Lung (tissue), 12 donors: ENCODE data around the gene PROX2. TPM values are rescaled to one million over a fixed set of nuclear protein-coding genes. Genes with fewer than 3 reads are reported as not detected.
A peak's percentile ranks its signal among the peaks of the same experiment; 100 is the strongest.

Experiments
- ATAC-seq: fragments of 200-7000 bp; cut with Tn5 transposase; one replicate; pipeline ENCODE4 v1.9.1; 2020; ENCODE audit warnings: moderate number of reproducible peaks; ENCODE audit not compliant: insufficient read depth, low FRiP score
- DNase-seq, 3 donors: peaks; one replicate each; pipeline ENCODE4 v3.0.0-alpha.2; 2013 to 2017
- H3K27ac ChIP-seq, 2 donors: one replicate each; pipeline ENCODE4 v1.5.1; 2013; ENCODE audit warnings: mild to moderate bottlenecking in 2 of 2, moderate library complexity in 2 of 2, control low read depth in 1 of 2, inconsistent platforms in 1 of 2, low read depth in 1 of 2, low read length in 1 of 2
- H3K27me3 ChIP-seq, 3 donors: one replicate each; pipeline ENCODE4 v1.5.1; 2013; ENCODE audit warnings: low read length in 2 of 3; ENCODE audit not compliant: control insufficient read depth in 3 of 3, insufficient read depth in 3 of 3
- H3K36me3 ChIP-seq, 4 donors: one replicate each; pipeline ENCODE4 v1.5.1; 2013; ENCODE audit warnings: low read length in 4 of 4, mild to moderate bottlenecking in 1 of 4, moderate library complexity in 1 of 4; ENCODE audit not compliant: control insufficient read depth in 4 of 4, insufficient read depth in 4 of 4
- H3K4me1 ChIP-seq, 5 donors: one replicate each; pipeline ENCODE4 v1.5.1; 2013; ENCODE audit warnings: low read length in 5 of 5, mild to moderate bottlenecking in 2 of 5, moderate library complexity in 1 of 5; ENCODE audit not compliant: control insufficient read depth in 5 of 5, insufficient read depth in 5 of 5
- H3K4me3 ChIP-seq: one replicate; pipeline ENCODE4 v1.5.1; 2013; ENCODE audit warnings: mild to moderate bottlenecking, control low read depth, moderate library complexity
- H3K9ac ChIP-seq, 2 donors: one replicate each; pipeline ENCODE4 v1.5.1; 2013; ENCODE audit warnings: low read length in 2 of 2, control low read depth in 1 of 2; ENCODE audit not compliant: insufficient read depth in 1 of 2
- H3K9me3 ChIP-seq, 4 donors: one replicate each; pipeline ENCODE4 v1.5.1; 2013; ENCODE audit warnings: low read length in 3 of 4, mild to moderate bottlenecking in 1 of 4, moderate library complexity in 1 of 4; ENCODE audit not compliant: control insufficient read depth in 4 of 4, insufficient read depth in 3 of 4
- CTCF ChIP-seq: IDR thresholded peaks from 2 replicates; pipeline ENCODE4 v1.5.1; 2012; ENCODE audit warnings: mild to moderate bottlenecking; ENCODE audit errors: control extremely low read depth, extremely low read depth
- WGBS, 2 donors: extraction: QIAGEN DNeasy Blood & Tissue Kit; methylation state at CpG; one replicate each; pipeline ENCODE4 v1.1.7; 2013; 5-methylcytosine and 5-hydroxymethylcytosine counted together
- polyA plus RNA-seq, 2 donors: library from polyadenylated mRNA; stranded (reverse); fragments of 200-250 nt; gene quantifications; one replicate each; pipeline ENCODE4 v1.2.1, GENCODE V29; 2013
- total RNA-seq, 2 donors: library from RNA; depleted of rRNA in 1 of 2; stranded (reverse); fragments of >200 nt in 1 of 2; gene quantifications; one replicate each; pipeline ENCODE4 v1.2.1, GENCODE V29; 2014 to 2021
- donor health status: control.
- donor health status: control.
- donor health status: Bipolar disorder and iron deficiency.
- donor health status: healthy.
- donor health status: DM: yes; HTN: yes; CAD: no.

The PROX2 gene
- total and polyA plus RNA-seq, 4 donors = 0.01 to 0.09 TPM; not detected in 2

DNA sequence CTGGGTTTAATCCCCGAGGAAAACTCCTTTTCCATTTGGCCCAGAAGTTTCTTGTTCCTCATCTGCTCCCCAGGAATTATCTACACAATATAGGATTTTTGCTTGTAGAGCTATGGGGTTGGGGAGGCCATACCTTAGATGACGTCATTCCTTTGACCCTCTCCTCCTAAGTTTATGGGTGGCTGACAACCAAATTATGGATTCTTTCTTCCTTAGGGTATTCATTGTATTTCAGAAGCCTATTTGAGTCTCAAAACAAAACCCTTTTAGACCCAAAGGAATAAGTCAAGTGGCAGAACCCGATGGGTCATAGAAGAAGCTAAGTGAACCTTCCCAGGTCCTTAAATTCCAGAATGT, 14.2 kb downstream of the PROX2 start:
- Histone ChIP-seq H3K9me3 (no peaks in the 10 kb centered on the region), H3K36me3 (no peaks in the 10 kb centered on the region), H3K9ac (no peak overlapping the region), H3K4me3 (no peak overlapping the region), H3K27ac (no peak overlapping the region), H3K4me1 (no peaks in the 10 kb centered on the region), H3K27me3 (no peaks in the 10 kb centered on the region)
- no peak for DNase-seq
- WGBS, 2 donors = 81 to 89% methylated on average over 3 of the region's 3 CpGs
- no peak for ATAC-seq
- no peak for TF ChIP-seq CTCF

GRCh38 chr14:74860899-74861733, 14.8 kb downstream of the PROX2 start:
- Histone ChIP-seq H3K9ac (no peak overlapping the region), H3K27me3 (no peaks in the 10 kb centered on the region), H3K36me3 (no peaks in the 10 kb centered on the region), H3K4me3 (no peak overlapping the region), H3K27ac (no peak overlapping the region), H3K4me1 (no peaks in the 10 kb centered on the region), H3K9me3 (no peaks in the 10 kb centered on the region)
- ATAC-seq (peak; percentile 77), DNase-seq (peak; percentile 84 to 89 (median 88))
- WGBS, 2 donors = 30 to 36% methylated on average over 7 of the region's 7 CpGs
- TF ChIP-seq CTCF = peak; percentile 93

- H3K4me1 ChIP-seq = peaks cover 0 to 2% (median 0%) of the 10 kb centered on the region in 5 donors
- no peaks in the 10 kb centered on the region for H3K9me3 ChIP-seq
- H3K4me3 ChIP-seq = no peak overlapping the region
- no peak for TF ChIP-seq CTCF
- H3K27ac ChIP-seq = no peak overlapping the region
- ATAC-seq (no peak), DNase-seq (no peak)
- no peaks in the 10 kb centered on the region for H3K36me3 ChIP-seq
- WGBS, 2 donors = 69 to 75% methylated on average over 10 of the region's 10 CpGs
- no peak overlapping the region for H3K9ac ChIP-seq
- H3K27me3 ChIP-seq = no peaks in the 10 kb centered on the region
These were observed 16.0 kb downstream of the PROX2 start for GRCh38 chr14:74859757-74860552.
